IPS-20b (cell line): ENCODE data around the gene REXO4.

Experiments
- H3K27ac ChIP-seq: one replicate; pipeline ENCODE4 v1.5.1; 2013; ENCODE audit warnings: low read length
- H3K27me3 ChIP-seq: 2 replicates; pipeline ENCODE4 v1.6.1; 2013; ENCODE audit warnings: mild to moderate bottlenecking, low read length, inconsistent platforms; ENCODE audit not compliant: insufficient read depth
- H3K36me3 ChIP-seq: 2 replicates; pipeline ENCODE4 v1.6.1; 2013; ENCODE audit warnings: low read depth, mild to moderate bottlenecking, inconsistent platforms, low read length, moderate library complexity; ENCODE audit not compliant: insufficient read depth
- H3K4me1 ChIP-seq: 2 replicates; pipeline ENCODE4 v1.6.1; 2013; ENCODE audit warnings: mild to moderate bottlenecking, control low read depth, inconsistent platforms, low read length, moderate library complexity; ENCODE audit not compliant: insufficient read depth
- H3K4me3 ChIP-seq: 2 replicates; pipeline ENCODE4 v1.5.1; 2013; ENCODE audit warnings: mild to moderate bottlenecking, low read length, inconsistent platforms
- H3K9ac ChIP-seq: 2 replicates; pipeline ENCODE4 v1.6.1; 2013; ENCODE audit warnings: low read depth, mild to moderate bottlenecking, inconsistent platforms, low read length, moderate library complexity
- H3K9me3 ChIP-seq: 2 replicates; pipeline ENCODE4 v1.6.1; 2013; ENCODE audit warnings: mild to moderate bottlenecking, low read depth, low read length, inconsistent platforms; ENCODE audit not compliant: insufficient read depth

The REXO4 gene

DNA sequence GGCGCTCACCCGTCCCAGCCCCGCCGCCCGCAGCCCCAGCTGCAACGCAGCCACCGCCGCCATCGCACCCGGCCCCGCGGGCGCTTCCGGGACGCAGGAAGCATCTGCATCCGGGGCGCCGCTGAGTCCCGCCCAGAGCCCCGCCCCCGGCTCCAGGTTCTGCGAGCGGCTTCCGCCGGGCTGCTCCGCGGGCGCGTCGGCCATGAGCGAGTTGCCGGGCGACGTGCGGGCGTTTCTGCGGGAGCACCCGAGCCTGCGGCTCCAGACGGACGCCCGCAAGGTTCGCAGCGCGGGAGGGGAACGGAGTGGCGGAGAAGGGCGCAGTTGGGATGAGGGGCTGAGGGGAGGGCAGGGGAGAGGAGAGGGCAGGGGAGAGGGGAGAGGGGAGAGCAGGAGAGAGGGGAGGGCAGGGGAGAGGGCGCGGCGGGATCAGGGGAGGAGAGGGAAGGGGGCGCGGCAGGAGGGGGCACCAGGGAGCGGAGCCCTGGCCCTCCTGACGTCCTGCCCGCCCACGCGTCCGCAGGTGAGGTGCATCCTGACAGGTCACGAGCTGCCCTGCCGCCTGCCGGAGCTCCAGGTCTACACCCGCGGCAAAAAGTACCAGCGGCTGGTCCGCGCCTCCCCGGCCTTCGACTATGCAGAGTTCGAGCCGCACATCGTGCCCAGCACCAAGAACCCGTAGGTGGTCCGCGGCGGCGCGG lies 61.3 kb downstream of the REXO4 start, which contains the start of the genes SURF1 and SURF2:
Gene SURF1, minus strand, starts transcription at position 97 of the 701 bp plus-strand sequence. Its CDS starts 34 bp downstream, at position 63.
Gene SURF2, plus strand, starts transcription at position 160 of the 701 bp plus-strand sequence. Its CDS starts 43 bp downstream, at position 203.
- H3K9me3 ChIP-seq = no peaks in the 10 kb centered on the region
- H3K4me1 ChIP-seq = no peaks in the 10 kb centered on the region
- H3K27ac ChIP-seq = no peak within 1 kb of the TSS
- H3K9ac ChIP-seq = peak within 1 kb of the TSS; percentile 94
- no peaks in the 10 kb centered on the region for H3K27me3 ChIP-seq
- peaks cover 57% of the 10 kb centered on the region for H3K36me3 ChIP-seq
- peak within 1 kb of the TSS; percentile 97 for H3K4me3 ChIP-seq
